Vagina (tissue), 2 donors: ENCODE measurements around the gene POU6F2. TPM values are rescaled to one million over a fixed set of nuclear protein-coding genes. Genes with fewer than 3 reads are reported as not detected.
"Not testable (repeated sequence)": the region's sequence is repeated elsewhere in the genome, so short reads cannot be mapped to it uniquely, and the experiment has no call there.

Experiments
- DNase-seq, 2 donors: peaks; one replicate each; pipeline ENCODE4 v3.0.0-alpha.2; 2017; ENCODE audit errors: extremely low spot score in 2 of 2
- H3K27ac ChIP-seq: fragments of 200-600 bp; sonication (generic); one replicate; pipeline ENCODE4 v1.5.1; 2019
- H3K27me3 ChIP-seq: fragments of 200-600 bp; sonication (generic); one replicate; pipeline ENCODE4 v1.5.1; 2019
- H3K36me3 ChIP-seq, 2 donors: fragments of 200-600 bp; sonication (generic); one replicate each; pipeline ENCODE4 v1.5.1; 2017 to 2019
- H3K4me1 ChIP-seq: fragments of 200-600 bp; sonication (generic); one replicate; pipeline ENCODE4 v1.5.1; 2019
- H3K4me3 ChIP-seq, 2 donors: fragments of 200-600 bp; sonication (generic); 1 replicate in 1 of 2; 2 replicates in 1 of 2; pipeline ENCODE4 v1.5.1; 2016 to 2019
- H3K9me3 ChIP-seq: fragments of 200-600 bp; sonication (generic); one replicate; pipeline ENCODE4 v1.5.1; 2019
- POLR2A ChIP-seq, 2 donors: fragments of 450-650 bp; IDR thresholded peaks; one replicate each; pipeline ENCODE4 v1.6.1; 2017; ENCODE audit warnings: antibody characterized with exemption in 2 of 2, mild to moderate bottlenecking in 2 of 2, moderate library complexity in 2 of 2
- POLR2AphosphoS5 ChIP-seq, 2 donors: sonication (generic); formaldehyde crosslinking; IDR thresholded peaks; one replicate each; pipeline ENCODE4 v1.9.0; 2017; ENCODE audit warnings: antibody characterized with exemption in 2 of 2, mild to moderate bottlenecking in 2 of 2, low read depth in 1 of 2; ENCODE audit not compliant: insufficient read depth in 1 of 2
- intact Hi-C: fragments of 100-400 bp; cut with DNase I; formaldehyde crosslinking; loops from one replicate; pipeline ENCODE4 v1.15.1; 2023
- total RNA-seq: library from RNA; depleted of rRNA; stranded (reverse); fragments of >200 nt; gene quantifications from one replicate; pipeline ENCODE4 v1.2.3, GENCODE V29; 2016
- TF ChIP-seq, protein P1 (sequence below), 3 experiments: fragments of 450-650 bp in 2 of 3; fragments of 200-600 bp in 1 of 3; sonication (generic) in 1 of 3; IDR thresholded peaks; one replicate each; pipeline ENCODE4 v1.5.1; 2017 to 2019; ENCODE audit warnings: antibody characterized with exemption in 3 of 3, mild to moderate bottlenecking in 2 of 3, moderate library complexity in 2 of 3

Gene POU6F2
- total RNA-seq, 1 donor from 2014 or later: not detected

DNA sequence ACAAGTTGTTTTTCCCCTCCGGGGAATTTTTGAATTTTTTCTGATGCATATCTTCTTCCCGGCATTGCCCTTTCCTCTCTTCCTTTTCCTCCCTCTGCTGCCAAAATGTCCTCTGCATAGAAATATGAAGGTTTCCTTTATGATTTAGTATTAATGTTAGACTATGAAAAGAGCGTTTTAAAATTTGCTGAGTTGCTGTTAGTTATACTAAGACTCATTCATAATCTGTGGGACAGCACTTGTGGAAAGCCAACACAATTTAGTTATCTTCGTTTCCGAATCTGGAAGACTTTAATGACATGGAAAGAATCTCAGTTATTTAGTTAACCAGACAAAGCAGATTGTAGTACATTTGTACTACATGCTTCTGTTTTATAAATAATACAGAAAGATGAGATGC lies 25.0 kb downstream of the POU6F2 start:
- no peaks in the 10 kb centered on the region for H3K27me3 ChIP-seq
- intact Hi-C loops: no loop called here
- H3K27ac ChIP-seq: no peak overlapping the region
- DNase-seq: no peak
- no peaks in the 10 kb centered on the region for H3K36me3 ChIP-seq
- no peak overlapping the region for H3K4me3 ChIP-seq
- no peaks in the 10 kb centered on the region for H3K9me3 ChIP-seq
- TF ChIP-seq, protein P1, sequence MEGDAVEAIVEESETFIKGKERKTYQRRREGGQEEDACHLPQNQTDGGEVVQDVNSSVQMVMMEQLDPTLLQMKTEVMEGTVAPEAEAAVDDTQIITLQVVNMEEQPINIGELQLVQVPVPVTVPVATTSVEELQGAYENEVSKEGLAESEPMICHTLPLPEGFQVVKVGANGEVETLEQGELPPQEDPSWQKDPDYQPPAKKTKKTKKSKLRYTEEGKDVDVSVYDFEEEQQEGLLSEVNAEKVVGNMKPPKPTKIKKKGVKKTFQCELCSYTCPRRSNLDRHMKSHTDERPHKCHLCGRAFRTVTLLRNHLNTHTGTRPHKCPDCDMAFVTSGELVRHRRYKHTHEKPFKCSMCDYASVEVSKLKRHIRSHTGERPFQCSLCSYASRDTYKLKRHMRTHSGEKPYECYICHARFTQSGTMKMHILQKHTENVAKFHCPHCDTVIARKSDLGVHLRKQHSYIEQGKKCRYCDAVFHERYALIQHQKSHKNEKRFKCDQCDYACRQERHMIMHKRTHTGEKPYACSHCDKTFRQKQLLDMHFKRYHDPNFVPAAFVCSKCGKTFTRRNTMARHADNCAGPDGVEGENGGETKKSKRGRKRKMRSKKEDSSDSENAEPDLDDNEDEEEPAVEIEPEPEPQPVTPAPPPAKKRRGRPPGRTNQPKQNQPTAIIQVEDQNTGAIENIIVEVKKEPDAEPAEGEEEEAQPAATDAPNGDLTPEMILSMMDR (IDR thresholded peaks at IDR 0.05): no peak
- TF ChIP-seq POLR2AphosphoS5 (IDR thresholded peaks at IDR 0.05; ENCODE audit: insufficient read depth in 1 of 2, low read depth in 1 of 2) (no peak), POLR2A (IDR thresholded peaks at IDR 0.05) (no peak)
- H3K4me1 ChIP-seq: no peaks in the 10 kb centered on the region

DNA sequence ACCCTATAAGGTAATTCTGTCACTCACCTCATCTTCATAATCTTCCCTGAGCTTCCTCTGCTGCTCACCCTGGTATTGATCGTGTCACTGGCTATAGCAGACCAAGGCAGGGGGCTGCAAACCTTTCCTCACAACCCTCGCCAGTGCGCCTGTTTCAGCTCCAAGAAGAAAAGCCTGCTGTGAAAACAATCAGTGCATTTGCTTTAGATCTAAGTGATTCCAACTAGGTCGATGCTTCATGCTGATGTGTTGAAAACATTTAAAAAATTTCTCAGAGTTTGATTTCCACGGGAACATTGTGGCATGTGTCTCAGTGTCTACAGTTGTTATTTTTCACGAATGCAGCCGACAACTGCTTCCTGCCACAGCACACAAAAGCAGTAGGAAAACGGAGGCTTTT lies 27.3 kb downstream of the POU6F2 start:
- DNase-seq: no peak
- intact Hi-C loops: no loop called here

DNA sequence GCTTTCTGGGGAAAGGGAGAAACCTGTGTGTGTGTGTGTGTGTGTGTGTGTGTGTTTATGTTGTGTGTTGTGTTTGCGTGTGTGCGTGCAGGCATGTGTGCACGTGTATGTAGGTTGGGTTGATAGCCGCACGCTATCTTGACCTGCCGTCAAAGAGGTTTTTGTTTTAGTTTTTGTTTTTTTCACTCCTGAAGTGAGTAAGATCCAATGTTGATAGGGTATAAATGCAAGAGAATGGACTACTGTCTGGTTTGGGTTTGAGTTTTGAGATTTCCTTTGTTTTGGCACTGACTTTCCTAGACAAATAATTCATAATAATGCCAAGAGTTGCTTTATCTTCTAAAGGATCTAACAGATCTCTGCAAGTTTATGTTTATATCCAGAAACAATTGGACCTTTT lies 27.8 kb downstream of the POU6F2 start:
- intact Hi-C loops: no loop called here
- Histone ChIP-seq H3K4me3 (no peak overlapping the region), H3K9me3 (no peaks in the 10 kb centered on the region), H3K27ac (no peak overlapping the region), H3K36me3 (no peaks in the 10 kb centered on the region), H3K27me3 (no peaks in the 10 kb centered on the region), H3K4me1 (no peaks in the 10 kb centered on the region)
- no peak for DNase-seq
- TF ChIP-seq, protein P1 (IDR thresholded peaks at IDR 0.05): no peak
- no peak for TF ChIP-seq POLR2A (IDR thresholded peaks at IDR 0.05)
- no peak for TF ChIP-seq POLR2AphosphoS5 (IDR thresholded peaks at IDR 0.05; ENCODE audit: insufficient read depth in 1 of 2, low read depth in 1 of 2)

More for the DNA sequence above, 27.3 kb downstream of the POU6F2 start:
- H3K27ac ChIP-seq: no peak overlapping the region
- H3K4me3 ChIP-seq: no peak overlapping the region
- H3K27me3 ChIP-seq: no peaks in the 10 kb centered on the region
- TF ChIP-seq POLR2A (IDR thresholded peaks at IDR 0.05): no peak
- no peaks in the 10 kb centered on the region for H3K36me3 ChIP-seq
- H3K9me3 ChIP-seq: no peaks in the 10 kb centered on the region
- no peaks in the 10 kb centered on the region for H3K4me1 ChIP-seq

DNA sequence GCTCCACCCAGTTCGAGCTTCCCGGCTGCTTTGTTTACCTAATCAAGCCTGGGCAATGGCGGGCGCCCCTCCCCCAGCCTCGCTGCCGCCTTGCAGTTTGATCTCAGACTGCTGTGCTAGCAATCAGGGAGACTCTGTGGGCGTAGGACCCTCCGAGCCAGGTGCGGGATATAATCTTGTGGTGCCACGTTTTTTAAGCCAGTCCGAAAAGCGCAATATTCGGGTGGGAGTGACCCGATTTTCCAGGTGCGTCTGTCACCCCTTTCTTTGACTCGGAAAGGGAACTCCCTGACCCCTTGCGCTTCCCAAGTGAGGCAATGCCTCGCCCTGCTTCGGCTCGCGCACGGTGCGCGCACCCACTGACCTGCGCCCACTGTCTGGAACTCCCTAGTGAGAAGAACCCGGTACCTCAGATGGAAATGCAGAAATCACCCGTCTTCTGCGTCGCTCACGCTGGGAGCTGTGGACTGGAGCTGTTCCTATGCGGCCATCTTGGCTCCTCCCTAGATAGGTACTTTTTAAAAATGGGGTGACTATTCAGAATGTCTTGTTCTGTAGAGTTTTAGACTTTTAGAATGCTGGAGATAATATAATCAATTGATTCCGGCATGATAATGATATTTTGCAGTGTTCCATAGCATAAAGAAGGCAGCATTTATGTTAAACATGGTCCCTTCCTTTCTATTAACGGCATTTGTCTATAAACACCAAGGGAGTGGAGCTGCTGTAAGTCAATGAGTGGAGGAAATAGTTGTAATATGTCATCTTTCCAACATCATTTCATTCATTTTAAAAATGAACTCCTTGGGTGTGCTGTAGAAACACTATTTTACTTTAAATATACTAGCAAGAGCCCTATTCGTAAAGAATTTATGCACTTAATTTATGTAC lies 35.6 kb downstream of the POU6F2 start:
- H3K4me1 ChIP-seq, H3K9me3 ChIP-seq, H3K27me3 ChIP-seq, H3K27ac ChIP-seq, H3K36me3 ChIP-seq, intact Hi-C loops, H3K4me3 ChIP-seq, DNase-seq: not testable (repeated sequence)

DNA sequence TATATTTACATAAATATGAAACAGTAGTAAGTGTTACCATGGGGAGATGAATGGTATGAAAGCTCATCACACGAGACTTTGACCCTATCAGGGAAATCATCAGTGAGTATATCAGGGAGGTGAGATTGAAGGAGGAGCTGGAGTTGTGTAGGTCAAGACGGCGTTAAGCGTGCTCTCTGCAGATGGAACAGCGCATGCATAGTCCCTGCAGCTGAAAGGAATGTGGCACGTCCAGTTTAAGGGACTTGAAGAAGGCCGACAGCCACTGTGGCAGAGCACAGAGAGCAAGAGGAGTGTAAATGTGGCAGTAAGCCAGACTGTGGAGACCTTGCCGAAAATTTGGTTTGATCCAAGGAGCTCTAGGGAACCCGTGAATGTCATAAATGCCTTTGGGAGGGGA lies 38.9 kb downstream of the POU6F2 start:
- DNase-seq: no peak
- Histone ChIP-seq H3K9me3 (no peaks in the 10 kb centered on the region), H3K36me3 (no peaks in the 10 kb centered on the region), H3K4me1 (no peaks in the 10 kb centered on the region), H3K27me3 (no peaks in the 10 kb centered on the region), H3K27ac (no peak overlapping the region), H3K4me3 (no peak overlapping the region)
- TF ChIP-seq POLR2AphosphoS5 (IDR thresholded peaks at IDR 0.05; ENCODE audit: insufficient read depth in 1 of 2, low read depth in 1 of 2): no peak
- TF ChIP-seq, protein P1 (IDR thresholded peaks at IDR 0.05): no peak
- TF ChIP-seq POLR2A (IDR thresholded peaks at IDR 0.05): no peak
- intact Hi-C loops: no loop called here

DNA sequence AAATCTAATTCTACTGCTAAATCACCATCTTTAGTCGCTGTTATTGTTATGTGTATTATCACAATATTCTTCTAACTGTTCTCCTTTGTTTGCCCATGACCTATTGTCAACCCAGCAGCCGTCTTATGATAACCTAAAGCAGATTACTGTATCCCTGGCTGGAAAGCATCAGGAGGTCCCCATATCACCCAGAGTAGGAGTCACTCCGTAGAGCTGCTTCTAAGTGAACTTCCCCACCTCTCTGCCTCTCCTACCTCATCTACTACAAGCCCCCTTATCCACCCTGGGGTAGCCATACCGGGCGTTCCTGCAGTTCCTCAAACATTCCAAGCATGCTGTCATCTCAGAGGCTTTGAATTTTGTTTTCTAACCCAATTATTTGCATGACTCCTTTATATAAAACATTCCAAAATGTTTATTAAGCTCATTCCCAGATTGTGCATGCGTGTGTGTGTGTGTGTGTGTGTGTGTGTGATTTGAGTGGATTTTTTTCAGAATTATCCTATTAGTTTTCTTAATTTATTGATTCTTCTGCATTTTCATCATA lies 39.7 kb downstream of the POU6F2 start:
- TF ChIP-seq POLR2AphosphoS5 (IDR thresholded peaks at IDR 0.05; ENCODE audit: insufficient read depth in 1 of 2, low read depth in 1 of 2) (no peak), POLR2A (IDR thresholded peaks at IDR 0.05) (no peak)
- TF ChIP-seq, protein P1 (IDR thresholded peaks at IDR 0.05): no peak
- H3K4me1 ChIP-seq: no peaks in the 10 kb centered on the region
- H3K9me3 ChIP-seq: no peaks in the 10 kb centered on the region
- intact Hi-C loops: no loop called here
- H3K4me3 ChIP-seq: no peak overlapping the region
- no peak overlapping the region for H3K27ac ChIP-seq
- H3K36me3 ChIP-seq: no peaks in the 10 kb centered on the region
- no peaks in the 10 kb centered on the region for H3K27me3 ChIP-seq
- DNase-seq: no peak
